NK-92 (cell line): ENCODE measurements around the gene SAFB2.

ENCODE experiments used
- DNase-seq: peaks from one replicate; lab custom pipeline; 2025; ENCODE audit not compliant: unreplicated experiment; lab: John Stamatoyannopoulos, UW

The SAFB2 gene

GRCh38 chr19:5622465-5623396, at the start of gene SAFB2, which contains the start of gene SAFB:
TSS of gene SAFB2 (minus strand) at chr19:5622776. CDS start at chr19:5622715, 61 bp downstream.
TSS of gene SAFB (plus strand) at chr19:5623083. CDS start at chr19:5623206, 123 bp downstream.
- DNase-seq = peak; percentile 97

GRCh38 chr19:5671600-5671999, 49.0 kb upstream of the SAFB2 start:
- no peak for DNase-seq

GRCh38 chr19:5669212-5669611, 46.6 kb upstream of the SAFB2 start:
- DNase-seq = no peak

- no peak for DNase-seq
Measured at GRCh38 chr19:5667751-5668271, 45.2 kb upstream of the SAFB2 start.

- DNase-seq = no peak
Measured at GRCh38 chr19:5666921-5667610, 44.5 kb upstream of the SAFB2 start.

GRCh38 chr19:5665781-5666513, 43.4 kb upstream of the SAFB2 start:
- no peak for DNase-seq

GRCh38 chr19:5664515-5664914, 41.9 kb upstream of the SAFB2 start:
- no peak for DNase-seq

GRCh38 chr19:5663904-5664303, 41.3 kb upstream of the SAFB2 start:
- DNase-seq = no peak

- DNase-seq = no peak
Measured at GRCh38 chr19:5661483-5661882, 38.9 kb upstream of the SAFB2 start.

GRCh38 chr19:5655412-5655811, 32.8 kb upstream of the SAFB2 start:
- no peak for DNase-seq

GRCh38 chr19:5654931-5655330, 32.4 kb upstream of the SAFB2 start:
- no peak for DNase-seq

- no peak for DNase-seq
Measured at GRCh38 chr19:5652261-5652660, 29.7 kb upstream of the SAFB2 start.

GRCh38 chr19:5651361-5651760, 28.8 kb upstream of the SAFB2 start:
- DNase-seq = no peak

GRCh38 chr19:5648464-5648863, 25.9 kb upstream of the SAFB2 start:
- no peak for DNase-seq

GRCh38 chr19:5646703-5647102, 24.1 kb upstream of the SAFB2 start:
- DNase-seq = no peak

GRCh38 chr19:5645409-5645808, 22.8 kb upstream of the SAFB2 start:
- no peak for DNase-seq

- no peak for DNase-seq
Measured at GRCh38 chr19:5644037-5644436, 21.5 kb upstream of the SAFB2 start.

- no peak for DNase-seq
Measured at GRCh38 chr19:5643060-5643459, 20.5 kb upstream of the SAFB2 start.

GRCh38 chr19:5642204-5642603, 19.6 kb upstream of the SAFB2 start:
- DNase-seq = no peak

- DNase-seq = no peak
Measured at GRCh38 chr19:5641171-5641570, 18.6 kb upstream of the SAFB2 start.

GRCh38 chr19:5637971-5638370, 15.4 kb upstream of the SAFB2 start:
- no peak for DNase-seq
